Renal cortex interstitium (tissue), 11 donors: ENCODE data around the gene WBP2. TPM values are rescaled to one million over a fixed set of nuclear protein-coding genes. Genes with fewer than 3 reads are reported as not detected.

Experiments
- DNase-seq, 11 donors: peaks; one replicate each; pipeline ENCODE4 v3.0.0-alpha.2; 2013; ENCODE audit warnings: low read depth in 9 of 11, low spot score in 4 of 11; ENCODE audit errors: extremely low read depth in 1 of 11
- polyA plus RNA-seq, 3 donors: library from polyadenylated mRNA; unstranded; fragments of 120-200 nt; gene quantifications; one replicate each; pipeline ENCODE4 v1.2.1, GENCODE V29; 2013; ENCODE audit not compliant: insufficient read length in 3 of 3

The WBP2 gene
- polyA plus RNA-seq, 3 donors, result 73.9 to 104 (median 86.0) TPM

- DNase-seq, result no peak
Measured at GRCh38 chr17:75837899-75838298, 17.2 kb downstream of the WBP2 start.

DNA sequence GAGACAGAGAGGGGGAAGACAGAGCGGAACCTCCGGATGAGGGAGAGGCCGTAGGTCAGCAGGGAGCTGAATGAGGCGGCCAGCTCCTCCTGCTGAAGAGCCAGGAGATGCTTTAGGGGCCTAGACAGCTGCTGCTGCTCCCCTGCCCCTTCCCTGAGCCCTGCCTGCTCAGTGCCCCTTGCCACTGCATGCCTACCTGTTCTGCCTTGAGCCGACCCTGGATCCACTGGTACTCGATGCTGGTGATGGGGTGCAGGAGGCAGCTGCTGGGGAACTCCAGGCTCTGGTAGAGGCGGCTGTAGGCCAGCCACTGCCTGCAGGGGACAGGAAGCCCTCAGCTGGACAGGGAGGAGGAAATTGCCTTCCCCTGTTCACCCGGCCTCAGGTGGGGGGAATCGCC lies 18.5 kb downstream of the WBP2 start:
- no peak for DNase-seq

- no peak for DNase-seq
Measured at GRCh38 chr17:75835654-75835987, 19.5 kb downstream of the WBP2 start.

- no peak for DNase-seq
Measured at GRCh38 chr17:75834928-75835653, 20.0 kb downstream of the WBP2 start.

GRCh38 chr17:75834279-75834920 lies 20.7 kb downstream of the WBP2 start:
- DNase-seq, result no peak

DNA sequence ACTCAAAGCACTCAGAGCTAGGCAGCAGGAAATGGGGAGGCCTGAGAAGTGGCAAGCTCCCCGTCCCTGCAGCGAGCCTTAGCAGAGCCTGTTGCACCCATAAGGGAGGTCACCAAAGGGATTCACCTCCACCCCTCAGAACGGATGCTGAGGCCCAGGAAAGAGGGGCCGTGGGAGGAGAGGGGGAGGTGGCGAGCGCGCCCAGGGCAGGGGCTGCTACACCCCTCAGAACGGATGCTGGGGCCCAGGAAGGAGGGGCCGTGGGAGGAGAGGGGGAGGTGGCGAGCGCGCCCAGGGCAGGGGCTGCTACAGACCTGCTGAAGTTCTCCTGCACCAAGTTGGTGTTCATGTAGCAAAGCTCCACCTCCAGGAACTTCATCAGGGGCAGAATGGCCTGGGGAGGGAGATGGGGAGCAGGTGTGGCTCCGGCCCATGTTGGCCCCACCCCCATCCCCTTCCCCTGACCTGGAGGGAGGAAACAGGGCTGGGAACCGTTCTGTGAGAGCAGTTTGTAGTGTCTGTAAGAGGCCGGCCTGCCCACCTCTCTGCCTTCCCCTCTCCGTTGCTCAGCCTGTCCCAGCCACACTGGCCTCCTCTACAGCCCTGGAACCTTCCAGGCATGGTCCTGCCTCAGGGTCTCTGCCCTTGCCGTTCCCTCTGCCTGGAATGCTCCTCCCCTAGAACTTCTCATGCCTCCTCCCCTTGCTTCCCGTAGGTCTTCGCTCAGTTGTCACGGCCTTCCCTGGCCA lies 22.3 kb downstream of the WBP2 start:
- no peak for DNase-seq

DNA sequence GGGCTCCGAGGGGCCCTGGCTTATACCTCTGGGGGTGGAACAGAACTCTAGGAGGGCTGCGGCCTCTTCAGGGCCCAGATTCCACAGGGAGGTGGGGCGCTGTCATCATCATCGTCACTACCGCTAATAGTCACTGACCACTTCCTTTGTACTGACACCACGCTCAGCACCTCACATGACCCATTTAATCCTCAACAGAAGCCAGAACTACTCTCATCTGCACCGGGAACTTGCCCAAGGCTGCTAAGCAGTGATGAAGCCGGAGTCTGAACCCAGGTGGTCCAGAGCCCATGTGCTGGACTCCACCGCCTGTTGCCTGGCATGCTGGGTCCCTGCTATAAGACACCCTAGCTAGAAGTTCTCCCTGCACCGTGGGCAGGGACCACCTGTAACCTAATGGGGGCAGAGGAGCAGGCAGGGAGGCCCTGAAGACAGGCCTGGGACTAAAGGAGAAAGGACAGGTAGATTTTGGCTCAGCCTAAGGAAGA lies 22.9 kb downstream of the WBP2 start:
- DNase-seq, result no peak

GRCh38 chr17:75831032-75831571 lies 24.0 kb downstream of the WBP2 start:
- DNase-seq, result no peak

DNA sequence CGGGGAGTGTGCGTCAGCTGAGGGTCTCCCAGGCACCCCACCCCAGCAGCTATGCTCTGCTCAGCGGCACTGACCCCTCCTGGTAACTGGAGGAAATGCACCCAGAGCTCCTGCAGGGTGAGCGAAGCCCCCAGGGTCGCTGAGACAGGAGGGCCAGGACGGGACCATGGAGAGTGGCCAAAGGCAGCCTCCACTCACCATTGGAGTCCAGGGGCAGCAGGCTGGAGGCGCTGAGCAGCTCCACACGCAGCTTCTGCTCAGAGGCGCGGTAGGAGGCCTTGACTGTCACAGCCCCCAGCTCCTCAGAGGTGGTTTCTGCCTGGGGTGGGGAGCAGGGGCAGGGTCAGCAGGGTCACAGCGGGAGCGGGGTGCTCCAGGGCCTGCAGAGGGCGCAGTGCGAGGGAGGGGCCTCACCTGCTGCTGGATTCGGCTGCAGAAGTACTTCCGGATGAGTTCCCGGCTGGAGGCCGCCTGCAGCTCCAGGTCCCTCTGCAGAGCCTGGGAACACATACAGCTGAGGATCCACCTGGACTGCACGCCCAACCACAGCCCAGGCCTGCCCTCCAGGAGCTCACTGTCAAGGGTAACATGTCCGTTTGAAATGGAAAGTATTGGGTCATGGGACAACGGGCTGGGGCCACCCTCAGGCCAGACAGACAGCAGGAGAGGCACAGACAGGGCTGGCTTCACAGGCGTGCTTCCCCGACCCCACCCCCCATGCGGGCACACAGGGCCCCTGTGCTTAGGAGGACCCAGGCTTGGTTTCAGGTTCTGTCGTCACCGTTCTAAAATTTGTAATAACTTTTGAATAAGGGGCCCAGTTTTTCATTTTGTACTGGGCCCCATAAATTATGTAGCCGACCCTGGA lies 24.7 kb downstream of the WBP2 start:
- DNase-seq, result no peak

DNA sequence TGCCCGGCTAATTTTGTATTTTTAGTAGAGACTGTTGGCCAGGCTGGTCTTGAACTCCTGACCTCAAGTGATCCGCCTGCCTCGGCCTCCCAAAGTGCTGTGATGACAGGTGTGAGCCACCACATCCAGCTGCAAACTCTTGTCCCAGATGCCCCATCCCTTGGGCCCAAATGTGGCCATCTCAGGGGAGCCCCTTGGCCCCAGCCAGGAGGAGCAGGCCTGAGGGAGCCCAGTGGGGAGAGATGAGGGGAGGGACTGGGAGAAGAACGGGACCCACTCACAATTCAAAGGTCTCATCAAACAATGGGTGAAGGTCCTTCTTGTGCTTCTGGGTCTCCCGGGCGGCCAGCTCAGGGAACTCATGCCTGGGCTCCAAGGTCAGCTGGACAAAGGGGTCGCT lies 25.4 kb downstream of the WBP2 start:
- no peak for DNase-seq

DNA sequence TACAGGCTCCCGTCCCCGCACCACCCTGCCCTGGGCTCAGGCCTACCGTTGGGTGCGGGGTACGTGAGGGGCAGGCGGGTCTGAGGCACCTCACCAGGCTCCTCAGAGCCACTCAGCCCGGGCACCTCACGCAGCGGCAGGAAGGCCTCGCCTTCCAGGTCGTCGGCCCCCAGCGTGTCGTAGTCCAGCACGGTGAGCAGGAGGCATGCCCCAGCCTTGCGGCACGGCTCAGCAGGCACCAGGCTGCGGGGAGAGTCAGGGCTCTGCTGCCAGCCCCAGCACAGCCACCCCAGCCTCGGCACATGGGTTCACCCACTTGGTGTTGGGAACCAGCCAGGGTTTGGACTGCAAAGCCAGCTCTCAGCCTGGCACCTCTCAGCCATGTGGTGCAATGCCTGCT lies 26.4 kb downstream of the WBP2 start:
- no peak for DNase-seq

DNA sequence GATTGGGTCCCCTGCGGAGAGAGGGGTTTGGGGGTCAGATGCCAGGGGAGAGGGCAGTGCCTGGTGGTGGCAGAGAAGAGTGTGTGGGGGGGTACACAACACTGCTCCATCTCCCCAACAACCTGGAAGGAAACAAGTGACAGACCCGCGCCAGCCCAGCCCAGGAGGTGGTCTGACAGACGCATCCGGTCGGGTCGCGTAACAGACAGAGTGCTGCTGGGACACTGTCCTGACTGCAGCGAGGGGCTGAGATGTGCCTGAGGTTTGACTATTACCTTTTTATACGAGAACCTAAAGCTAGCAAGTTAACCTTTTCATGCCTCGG lies 27.1 kb downstream of the WBP2 start:
- no peak for DNase-seq

DNA sequence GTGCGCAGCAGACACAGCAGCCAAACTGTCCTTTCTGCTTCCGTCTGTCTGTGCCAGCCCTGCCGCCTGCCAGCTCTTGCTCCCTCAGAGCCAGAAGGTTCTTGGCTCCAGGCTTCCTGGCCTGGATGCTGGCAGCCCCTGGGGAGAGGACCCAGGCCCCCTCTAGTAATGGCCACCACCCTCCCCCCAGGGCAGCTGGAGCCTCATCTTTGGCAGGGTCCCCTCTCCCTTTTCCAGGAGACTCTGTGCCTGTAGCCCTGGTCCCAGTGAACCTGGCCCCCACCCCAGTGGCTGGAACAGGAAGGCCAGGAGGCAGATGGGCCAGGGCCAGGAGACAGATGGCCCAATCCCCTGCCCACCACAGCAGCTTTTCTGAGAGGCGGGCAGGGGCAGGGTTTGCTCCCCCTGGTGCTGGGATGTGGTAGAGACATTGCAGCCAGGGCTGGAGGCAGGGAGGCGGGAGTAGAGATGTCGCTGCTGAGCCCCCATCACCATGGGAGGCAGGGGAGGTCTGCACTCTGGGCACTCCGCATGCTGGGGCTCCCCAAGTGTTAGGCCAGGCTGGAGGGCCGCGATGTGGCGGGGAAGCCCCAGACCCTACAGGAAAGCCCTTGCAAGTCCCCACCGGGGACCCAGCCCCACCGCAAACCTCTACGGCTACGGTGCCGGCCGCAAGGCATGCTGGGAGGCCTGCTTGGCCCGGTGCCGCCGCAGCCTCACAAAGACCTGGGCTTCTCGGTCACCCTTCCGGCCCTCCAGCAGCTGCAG lies 27.6 kb downstream of the WBP2 start:
- DNase-seq, result peak in 3 of 11 donors; percentile 34 to 61 (median 51)

DNA sequence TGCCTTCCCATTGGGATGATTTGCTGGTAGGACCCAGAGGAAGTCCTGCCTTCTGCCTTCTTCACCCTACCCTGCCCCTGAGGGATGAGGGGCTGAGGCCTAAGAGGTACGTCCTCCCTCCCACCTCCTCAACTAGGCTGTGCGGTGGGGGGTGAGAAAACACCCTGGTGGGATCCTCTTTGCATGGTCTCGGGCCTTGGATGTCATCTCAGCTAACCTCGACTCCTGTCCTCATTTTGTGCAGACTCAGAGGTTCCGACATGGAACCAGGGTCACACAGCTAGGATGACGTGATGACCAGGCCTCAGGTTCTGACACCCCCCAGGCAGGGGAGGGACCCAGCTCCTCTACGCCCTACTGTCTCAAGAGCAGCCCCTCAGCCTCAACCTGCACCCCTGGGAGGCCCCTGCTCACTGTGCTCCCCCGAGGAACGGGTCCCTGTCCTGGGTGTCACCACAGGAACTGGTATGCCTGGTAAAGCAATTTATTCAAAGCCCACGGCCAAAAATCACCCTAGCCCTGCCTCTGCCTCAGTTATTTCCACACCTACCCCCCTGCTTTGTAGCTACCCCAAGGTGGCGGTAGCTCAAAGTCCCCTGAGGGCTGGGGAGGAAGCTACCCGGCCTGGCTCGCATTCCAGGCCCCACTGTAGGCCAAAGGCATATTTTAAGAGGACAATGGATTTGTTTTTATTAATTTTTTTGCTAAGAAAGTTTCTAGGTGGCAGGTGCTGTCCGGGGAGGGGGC lies 28.4 kb downstream of the WBP2 start:
- DNase-seq, result no peak

- DNase-seq, result no peak
Measured at GRCh38 chr17:75825748-75826370, 29.3 kb downstream of the WBP2 start.

DNA sequence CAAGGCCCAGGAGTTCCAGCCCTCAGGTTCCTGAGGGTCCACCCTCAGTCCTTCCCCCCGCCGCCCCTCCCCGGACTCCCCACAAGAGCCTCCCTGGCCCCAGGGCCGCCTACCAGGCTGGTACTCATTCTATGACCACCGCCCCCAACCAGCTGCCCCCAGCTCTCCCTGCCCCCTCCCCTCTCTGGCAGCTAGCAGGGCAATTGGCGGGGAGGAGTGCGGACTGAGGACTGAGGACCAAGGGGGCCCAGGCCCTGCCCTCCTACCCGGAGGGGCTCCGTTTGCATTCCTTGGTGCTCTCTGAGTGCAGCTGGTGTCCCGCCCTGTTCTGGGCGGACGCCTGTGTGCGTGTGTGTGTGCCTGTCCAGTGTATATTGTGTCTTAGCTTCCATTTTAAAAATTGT lies 30.0 kb downstream of the WBP2 start:
- no peak for DNase-seq

GRCh38 chr17:75824666-75825065 lies 30.5 kb downstream of the WBP2 start:
- no peak for DNase-seq
